H1 (cell line): ENCODE measurements around the gene CIBAR2. TPM values are rescaled to one million over a fixed set of nuclear protein-coding genes. Genes with fewer than 3 reads are reported as not detected.

Experiments used
- CTCF ChIA-PET: fragments of 300-600 bp; sonication (Branson Sonifier 250); formaldehyde crosslinking; loops from one replicate; lab custom pipeline; 2021; ENCODE audit not compliant: partially characterized antibody; lab: Charles Lee
- POLR2A ChIA-PET: fragments of 300-600 bp; sonication (Branson Sonifier 250); formaldehyde crosslinking; loops from one replicate; lab custom pipeline; 2021; ENCODE audit warnings: inconsistent platforms; ENCODE audit not compliant: partially characterized antibody; lab: Charles Lee
- DNase-seq, 2 experiments: peaks; one replicate each; pipeline versions ENCODE4 v3.0.0 to v3.0.0-alpha.2; 2010 to 2022; ENCODE audit warnings: low spot score in 2 of 2, low read depth in 1 of 2, mixed read lengths in 1 of 2
- FAIRE-seq: peaks from 2 replicates; lab custom pipeline; 2011; peaks lifted over from hg19 to GRCh38; lab: Jason Lieb, UNC
- H2AFZ ChIP-seq: 2 replicates; pipeline ENCODE4 v1.8.1; 2012; ENCODE audit warnings: low read length, inconsistent platforms
- H2AK5ac ChIP-seq: 2 replicates; pipeline ENCODE4 v1.6.1; 2013; ENCODE audit warnings: low read depth, low read length
- H2BK120ac ChIP-seq: replicated peaks from 2 replicates; pipeline ENCODE3; 2013; ENCODE audit warnings: low read depth, low read length, inconsistent platforms
- H2BK12ac ChIP-seq: 2 replicates; pipeline ENCODE4 v1.6.1; 2013; ENCODE audit warnings: low read depth, low read length
- H2BK15ac ChIP-seq: 2 replicates; pipeline ENCODE4 v1.6.1; 2013; ENCODE audit warnings: low read length
- H2BK20ac ChIP-seq: 2 replicates; pipeline ENCODE4 v1.6.1; 2013; ENCODE audit warnings: low read length
- H2BK5ac ChIP-seq: 2 replicates; pipeline ENCODE4 v1.6.1; 2013; ENCODE audit warnings: low read depth, low read length
- H3K14ac ChIP-seq: 2 replicates; pipeline ENCODE4 v1.6.1; 2013; ENCODE audit warnings: inconsistent platforms; ENCODE audit not compliant: insufficient read length
- H3K18ac ChIP-seq: 2 replicates; pipeline ENCODE4 v1.6.1; 2013; ENCODE audit warnings: low read length; ENCODE audit errors: extremely low read depth
- H3K23ac ChIP-seq: 2 replicates; pipeline ENCODE4 v1.6.1; 2013; ENCODE audit warnings: inconsistent platforms; ENCODE audit not compliant: insufficient read length
- H3K23me2 ChIP-seq: 2 replicates; pipeline ENCODE4 v1.6.1; 2013; ENCODE audit warnings: low read depth, low read length
- H3K27ac ChIP-seq: 2 replicates; pipeline ENCODE4 v1.6.1; 2011; ENCODE audit warnings: low read depth, low read length, inconsistent platforms
- H3K27me3 ChIP-seq, 4 experiments: replicated peaks in 1 of 4; 1 replicate in 1 of 4; 2 replicates in 3 of 4; pipeline versions ENCODE4 v1.6.1 to v1.8.1; 2011 to 2013; ENCODE audit warnings: low read length in 3 of 4, mild to moderate bottlenecking in 3 of 4, inconsistent platforms in 2 of 4, mixed read lengths in 2 of 4, moderate library complexity in 1 of 4; ENCODE audit not compliant: control insufficient read depth in 3 of 4, insufficient read depth in 3 of 4; ENCODE audit errors: extremely low read depth in 1 of 4
- H3K36me3 ChIP-seq, 4 experiments: 2 replicates each; pipeline versions ENCODE4 v1.6.1 to v1.8.1; 2011 to 2013; ENCODE audit warnings: mild to moderate bottlenecking in 4 of 4, low read length in 3 of 4, moderate library complexity in 2 of 4, control low read depth in 1 of 4, inconsistent platforms in 1 of 4; ENCODE audit not compliant: insufficient read depth in 4 of 4, control insufficient read depth in 2 of 4
- H3K4ac ChIP-seq: replicated peaks from 2 replicates; pipeline ENCODE3; 2013; ENCODE audit warnings: low read length, low read depth, mixed read lengths, inconsistent platforms; ENCODE audit not compliant: insufficient read length
- H3K4me1 ChIP-seq, 4 experiments: replicated peaks in 1 of 4; 1 replicate in 1 of 4; 2 replicates in 3 of 4; pipeline versions ENCODE4 v1.6.1 to v1.8.1; 2011 to 2013; ENCODE audit warnings: low read length in 3 of 4, inconsistent platforms in 2 of 4, mixed read lengths in 1 of 4; ENCODE audit not compliant: insufficient read depth in 4 of 4, control insufficient read depth in 3 of 4
- H3K4me2 ChIP-seq, 2 experiments: 2 replicates each; pipeline versions ENCODE4 v1.6.1 to v1.8.1; 2011 to 2013; ENCODE audit warnings: low read depth in 2 of 2, low read length in 2 of 2, control low read depth in 1 of 2, inconsistent platforms in 1 of 2, mild to moderate bottlenecking in 1 of 2; ENCODE audit not compliant: insufficient read depth in 1 of 2
- H3K4me3 ChIP-seq, 4 experiments: fragments of 200-600, 300-600 bp in 1 of 4; sonication (generic), shearing (Covaris generic), sonication (Bioruptor Twin) in 1 of 4; 2 replicates each; pipeline versions ENCODE4 v1.5.1 to v1.8.1; 2011 to 2016; ENCODE audit warnings: low read length in 4 of 4, low read depth in 3 of 4, control low read depth in 2 of 4, inconsistent platforms in 2 of 4, mild to moderate bottlenecking in 2 of 4, mixed read lengths in 1 of 4, moderate library complexity in 1 of 4; ENCODE audit not compliant: insufficient read depth in 2 of 4; ENCODE audit errors: extremely low read depth in 1 of 4
- H3K56ac ChIP-seq: replicated peaks from 2 replicates; pipeline ENCODE3; 2013; ENCODE audit warnings: low read depth, mild to moderate bottlenecking, mixed read lengths, low read length, inconsistent platforms; ENCODE audit not compliant: insufficient read length
- H3K79me1 ChIP-seq: 2 replicates; pipeline ENCODE4 v1.6.1; 2013; ENCODE audit warnings: low read depth, low read length, control low read depth
- H3K79me2 ChIP-seq, 2 experiments: 2 replicates each; pipeline versions ENCODE4 v1.6.1 to v1.8.1; 2012 to 2013; ENCODE audit warnings: low read length in 2 of 2, mild to moderate bottlenecking in 2 of 2, inconsistent platforms in 1 of 2; ENCODE audit not compliant: insufficient read depth in 2 of 2, control insufficient read depth in 1 of 2
- H3K9ac ChIP-seq, 4 experiments: replicated peaks in 1 of 4; 1 replicate in 1 of 4; 2 replicates in 3 of 4; pipeline versions ENCODE4 v1.6.1 to v1.8.1; 2011 to 2013; ENCODE audit warnings: low read depth in 3 of 4, low read length in 3 of 4, control low read depth in 2 of 4, mild to moderate bottlenecking in 2 of 4, moderate library complexity in 2 of 4, inconsistent platforms in 1 of 4; ENCODE audit errors: extremely low read depth in 1 of 4
- H3K9me3 ChIP-seq, 2 experiments: 2 replicates each; pipeline versions ENCODE4 v1.6.1 to v1.8.1; 2012 to 2013; ENCODE audit warnings: mild to moderate bottlenecking in 2 of 2, moderate library complexity in 2 of 2, control low read depth in 1 of 2, inconsistent platforms in 1 of 2, low read depth in 1 of 2, low read length in 1 of 2, mixed read lengths in 1 of 2; ENCODE audit not compliant: insufficient read depth in 2 of 2
- H4K20me1 ChIP-seq, 2 experiments: replicated peaks in 1 of 2; 2 replicates each; pipeline versions ENCODE3 to v1.8.1; 2011 to 2013; ENCODE audit warnings: inconsistent platforms in 2 of 2, low read length in 2 of 2, mild to moderate bottlenecking in 1 of 2; ENCODE audit not compliant: insufficient read depth in 2 of 2, control insufficient read depth in 1 of 2
- H4K5ac ChIP-seq: 2 replicates; pipeline ENCODE4 v1.6.1; 2013; ENCODE audit warnings: low read length, low read depth, mixed read lengths, inconsistent platforms; ENCODE audit not compliant: insufficient read length
- H4K8ac ChIP-seq: 2 replicates; pipeline ENCODE4 v1.8.0; 2013; ENCODE audit warnings: mild to moderate bottlenecking, moderate library complexity, low read length, inconsistent platforms; ENCODE audit not compliant: insufficient read depth; ENCODE audit errors: extremely low read depth
- H4K91ac ChIP-seq: replicated peaks from 2 replicates; pipeline ENCODE3; 2013; ENCODE audit warnings: low read length, mixed read lengths, inconsistent platforms; ENCODE audit not compliant: insufficient read length
- BCL11A ChIP-seq, 2 experiments: IDR thresholded peaks; one replicate each; pipeline ENCODE4 v1.6.1; 2011; ENCODE audit warnings: low read depth in 2 of 2, low read length in 2 of 2, mild to moderate bottlenecking in 2 of 2
- BRCA1 ChIP-seq: IDR thresholded peaks from 2 replicates; pipeline ENCODE4 v1.6.1; 2012; ENCODE audit warnings: low read depth, low read length, improper control_type of control experiment
- CHD1 ChIP-seq: IDR thresholded peaks from 2 replicates; pipeline ENCODE4 v1.6.1; 2012; ENCODE audit warnings: low read depth, low read length, improper control_type of control experiment
- CHD2 ChIP-seq: IDR thresholded peaks from 2 replicates; pipeline ENCODE4 v1.6.1; 2012; ENCODE audit warnings: low read length, improper control_type of control experiment
- CREB1 ChIP-seq: IDR thresholded peaks from 2 replicates; pipeline ENCODE4 v1.6.1; 2012; ENCODE audit warnings: inconsistent platforms
- FOSL1 ChIP-seq: IDR thresholded peaks from 2 replicates; pipeline ENCODE4 v1.6.1; 2011; ENCODE audit warnings: mild to moderate bottlenecking, low read depth, low read length, moderate library complexity; ENCODE audit not compliant: insufficient read depth
- GTF2F1 ChIP-seq: IDR thresholded peaks from 2 replicates; pipeline ENCODE4 v1.6.1; 2012; ENCODE audit warnings: low read depth, low read length, improper control_type of control experiment, borderline replicate concordance
- JUN ChIP-seq: IDR thresholded peaks from 2 replicates; pipeline ENCODE4 v1.6.1; 2011; ENCODE audit warnings: low read depth, mild to moderate bottlenecking, improper control_type of control experiment, low read length
- KDM4A ChIP-seq: IDR thresholded peaks from one replicate; pipeline ENCODE4 v1.7.1; 2012; ENCODE audit warnings: low read depth, mild to moderate bottlenecking, moderate library complexity, low read length, inconsistent platforms; ENCODE audit not compliant: severe bottlenecking
- POLR2AphosphoS5 ChIP-seq: IDR thresholded peaks from 2 replicates; pipeline ENCODE4 v1.6.1; 2011; ENCODE audit warnings: low read depth, low read length
- RBBP5 ChIP-seq: IDR thresholded peaks from 2 replicates; pipeline ENCODE4 v1.7.1; 2012; ENCODE audit warnings: low read depth, mild to moderate bottlenecking, inconsistent platforms, low read length, moderate library complexity, borderline replicate concordance
- SP4 ChIP-seq: IDR thresholded peaks from 2 replicates; pipeline ENCODE4 v1.6.1; 2012; ENCODE audit warnings: low read length, inconsistent platforms
- TBP ChIP-seq: IDR thresholded peaks from 2 replicates; pipeline ENCODE4 v1.6.1; 2011; ENCODE audit warnings: low read depth, low read length, improper control_type of control experiment
- YY1 ChIP-seq: IDR thresholded peaks from 2 replicates; pipeline ENCODE4 v1.6.1; 2011; ENCODE audit warnings: low read depth, mild to moderate bottlenecking, low read length
- ZNF274 ChIP-seq: IDR thresholded peaks from 2 replicates; pipeline ENCODE4 v1.7.0; 2012; ENCODE audit warnings: low read length, borderline replicate concordance; ENCODE audit errors: extremely low read depth
- WGBS, 2 experiments: shearing (Covaris generic) in 1 of 2; methylation state at CpG; one replicate each; pipeline versions ENCODE4 v1.1.6 to v1.1.7; 2013 to 2015; ENCODE audit warnings: low lambda C conversion rate in 2 of 2, mixed read lengths in 2 of 2, inconsistent platforms in 1 of 2, low coverage in 1 of 2, missing lambda C conversion rate in 1 of 2; ENCODE audit not compliant: insufficient replicate concordance in 2 of 2, insufficient coverage in 1 of 2, insufficient read length in 1 of 2; ENCODE audit errors: extremely low coverage in 1 of 2, missing lambda C conversion rate in 1 of 2; 5-methylcytosine and 5-hydroxymethylcytosine counted together
- polyA plus RNA-seq, 7 experiments: library from polyadenylated mRNA; depleted of rRNA in 3 of 7; stranded (reverse) in 5 of 7; unstranded in 2 of 7; fragments of >200 nt in 5 of 7; fragments of 200-250 nt in 2 of 7; gene quantifications; 1 replicate in 5 of 7; 2 replicates in 1 of 7; 4 replicates in 1 of 7; pipeline versions ENCODE4 v1.2.1 to v1.2.3, GENCODE V29; 2011 to 2013; ENCODE audit warnings: missing spikeins in 2 of 7, mixed read lengths in 2 of 7
- total RNA-seq: library from RNA; stranded (reverse); fragmentation: NEBNext Ultra II Directional; extraction: Animal tissue kit (Norgen Biotek cat#: 25700); gene quantifications from 2 replicates; pipeline ENCODE4 v1.2.1, GENCODE V29; 2021

The CIBAR2 gene
- total and polyA plus RNA-seq, 2 of the 8 experiments (the other 6 are each of a cell fraction or from before 2014, with no cell fraction given) = 0.18 TPM; not detected in 1

- peaks cover 1 to 3% (median 2%) of the 10 kb centered on the region in 4 experiments for H3K4me1 ChIP-seq
- H2AK5ac ChIP-seq = 0 out of 2 replicates have a peak overlapping the region, but pooled peaks have one; percentile 33
- no peak overlapping the region; the same call in 1 of the 2 replicates for H2BK12ac ChIP-seq
- H3K27ac ChIP-seq = no peak overlapping the region
- H3K27me3 ChIP-seq = peaks cover 8 to 26% (median 20%) of the 10 kb centered on the region in 4 experiments
- H2BK120ac ChIP-seq = no peak overlapping the region
- no peaks in the 10 kb centered on the region for H3K36me3 ChIP-seq
- H2AFZ ChIP-seq = no peak overlapping the region
- no peaks in the 10 kb centered on the region for H3K79me2 ChIP-seq
- H3K18ac ChIP-seq = no peak overlapping the region
- H4K91ac ChIP-seq = peak overlapping the region; percentile 62
- ChIA-PET CTCF (interaction anchor here (0.6 to 4.4 kb wide), 12 partner anchors 7 to 1023 kb away, joined by 3 to 26 read pairs (median 4); partner anchors contain the start of gene KIAA0513), POLR2A (no interaction called here)
- no peak overlapping the region for H3K9ac ChIP-seq
- no peak overlapping the region for H2BK5ac ChIP-seq
- no peak overlapping the region for H3K23ac ChIP-seq
- DNase-seq (no peak), FAIRE-seq (no peak)
- no peak overlapping the region for H3K4me3 ChIP-seq
- peaks cover 0 to 2% of the 10 kb centered on the region in 2 experiments for H4K20me1 ChIP-seq
- H4K8ac ChIP-seq = peak overlapping the region; percentile 15; the same call in 1 of the 2 replicates
- no peak overlapping the region for H3K4ac ChIP-seq
- no peaks in the 10 kb centered on the region for H3K79me1 ChIP-seq
- WGBS, 2 experiments = 89% methylated on average over 23 of the region's 31 CpGs; no CpG with 5 or more reads in 1 of the 2 experiments
- H3K56ac ChIP-seq = no peak overlapping the region
- H4K5ac ChIP-seq = no peak overlapping the region
- no peak overlapping the region for H2BK20ac ChIP-seq
- no peak overlapping the region for H3K14ac ChIP-seq
- H3K4me2 ChIP-seq = no peak overlapping the region
- H3K23me2 ChIP-seq = peaks cover under 1% of the 10 kb centered on the region; the same call in 1 of the 2 replicates
- H2BK15ac ChIP-seq = no peak overlapping the region
- H3K9me3 ChIP-seq = no peaks in the 10 kb centered on the region
- TF ChIP-seq CHD1 = no peak
- no peak for TF ChIP-seq BRCA1
- no peak for TF ChIP-seq JUN
- TF ChIP-seq CREB1 = no peak
- TF ChIP-seq CHD2 = no peak
- no peak for TF ChIP-seq ZNF274
- no peak for TF ChIP-seq GTF2F1
- no peak for TF ChIP-seq KDM4A
- TF ChIP-seq SP4 = no peak
- no peak for TF ChIP-seq YY1
- TF ChIP-seq RBBP5 = no peak
- no peak for TF ChIP-seq FOSL1
- no peak for TF ChIP-seq TBP
- TF ChIP-seq POLR2AphosphoS5 = no peak
- TF ChIP-seq BCL11A (IDR thresholded peaks at IDR 0.05; ENCODE audit: low read depth in 2 of 2, low read length in 2 of 2) = no peak
These were observed 23.6 kb downstream of the CIBAR2 start for GRCh38 chr16:85088570-85089199.
